Hematopoietic multipotent progenitor cell treated with erythropoietin and hydrocortisone succinate and interleukin-3 and kit ligand, for 8 days (in vitro differentiated cells): Measurements from ENCODE around the gene LYZ.
"Not testable (repeated sequence)": the region's sequence is repeated elsewhere in the genome, so short reads cannot be mapped to it uniquely, and the experiment has no call there.

Experiments used
- DNase-seq: peaks from one replicate; pipeline ENCODE4 v3.0.0-alpha.2; 2015

LYZ gene

DNA sequence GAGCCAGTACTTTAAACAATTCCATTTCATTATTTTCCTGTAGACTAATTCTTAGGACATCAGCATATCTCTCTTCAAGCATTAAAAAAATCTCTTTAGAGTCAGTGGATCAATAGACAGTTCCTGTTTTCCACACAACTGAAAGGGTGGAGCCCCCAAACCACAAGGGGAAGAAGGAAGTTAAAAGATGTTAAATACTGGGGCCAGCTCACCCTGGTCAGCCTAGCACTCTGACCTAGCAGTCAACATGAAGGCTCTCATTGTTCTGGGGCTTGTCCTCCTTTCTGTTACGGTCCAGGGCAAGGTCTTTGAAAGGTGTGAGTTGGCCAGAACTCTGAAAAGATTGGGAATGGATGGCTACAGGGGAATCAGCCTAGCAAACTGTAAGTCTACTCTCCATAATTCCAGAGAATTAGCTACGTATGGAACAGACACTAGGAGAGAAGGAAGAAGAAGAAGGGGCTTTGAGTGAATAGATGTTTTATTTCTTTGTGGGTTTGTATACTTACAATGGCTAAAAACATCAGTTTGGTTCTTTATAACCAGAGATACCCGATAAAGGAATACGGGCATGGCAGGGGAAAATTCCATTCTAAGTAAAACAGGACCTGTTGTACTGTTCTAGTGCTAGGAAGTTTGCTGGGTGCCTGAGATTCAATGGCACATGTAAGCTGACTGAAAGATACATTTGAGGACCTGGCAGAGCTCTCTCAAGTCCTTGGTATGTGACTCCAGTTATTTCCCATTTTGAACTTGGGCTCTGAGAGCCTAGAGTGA lies at the start of gene LYZ:
TSS of gene LYZ (plus strand) at position 220 of the 777 bp plus-strand sequence. CDS start at position 248, 28 bp downstream.
- peak; percentile 40 for DNase-seq

DNA sequence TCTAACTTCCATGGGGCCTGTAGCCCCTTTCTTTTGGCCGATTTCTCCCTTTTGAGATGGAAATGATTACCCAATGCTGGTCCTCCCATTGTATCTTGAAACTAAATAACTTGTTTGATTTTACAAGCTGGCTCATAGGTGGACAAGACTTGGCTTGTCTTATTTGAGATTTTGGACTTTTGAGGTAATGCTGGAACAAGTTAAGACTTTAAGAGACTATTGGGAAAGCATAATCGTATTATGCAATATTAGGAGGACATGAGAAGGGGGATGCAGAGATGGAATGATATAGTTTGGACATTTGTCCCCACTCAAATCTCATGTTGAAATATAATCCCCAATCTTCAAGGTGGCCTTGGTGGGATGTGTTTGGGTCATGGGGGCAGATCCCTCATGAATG lies 49.2 kb upstream of the LYZ start:
- no peak for DNase-seq

DNA sequence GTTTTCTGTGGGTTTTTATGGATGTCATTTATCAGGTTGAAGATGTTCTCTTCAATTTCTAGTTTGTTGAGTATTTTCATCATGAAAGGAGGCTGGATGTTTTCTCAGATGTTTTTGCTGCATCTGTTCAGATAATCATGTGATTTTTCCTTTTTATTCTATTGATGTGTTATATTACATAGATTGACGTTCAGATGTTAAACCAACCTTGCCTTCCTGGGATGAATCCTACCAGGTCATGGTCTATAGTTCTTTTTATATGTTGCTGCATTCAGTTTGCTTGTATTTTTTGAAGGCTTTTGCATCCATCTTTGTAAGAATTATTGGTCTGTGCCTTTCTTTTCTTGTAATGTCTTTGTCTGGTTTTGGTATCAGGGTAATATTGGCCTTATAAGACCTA lies 43.9 kb upstream of the LYZ start:
- no peak for DNase-seq

DNA sequence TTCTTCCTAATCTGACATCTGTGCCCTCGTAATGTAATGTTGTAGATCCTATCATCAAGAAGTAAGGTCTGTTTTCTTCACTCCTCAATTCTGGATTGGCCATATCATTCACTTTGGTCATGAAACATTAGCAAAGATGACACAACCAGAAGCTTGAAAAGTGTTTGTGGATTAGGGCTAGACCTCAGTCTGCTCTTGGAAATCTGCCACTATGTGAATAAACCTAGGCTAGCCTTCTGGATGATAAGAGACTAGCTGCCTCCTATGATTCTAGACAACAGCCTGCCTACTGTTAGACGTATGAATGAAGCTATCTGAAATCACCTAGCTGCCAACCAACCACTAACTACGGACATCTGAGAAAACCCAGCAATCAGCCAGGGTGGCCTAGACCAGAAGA lies 38.7 kb upstream of the LYZ start:
- peak; percentile 64 for DNase-seq

DNA sequence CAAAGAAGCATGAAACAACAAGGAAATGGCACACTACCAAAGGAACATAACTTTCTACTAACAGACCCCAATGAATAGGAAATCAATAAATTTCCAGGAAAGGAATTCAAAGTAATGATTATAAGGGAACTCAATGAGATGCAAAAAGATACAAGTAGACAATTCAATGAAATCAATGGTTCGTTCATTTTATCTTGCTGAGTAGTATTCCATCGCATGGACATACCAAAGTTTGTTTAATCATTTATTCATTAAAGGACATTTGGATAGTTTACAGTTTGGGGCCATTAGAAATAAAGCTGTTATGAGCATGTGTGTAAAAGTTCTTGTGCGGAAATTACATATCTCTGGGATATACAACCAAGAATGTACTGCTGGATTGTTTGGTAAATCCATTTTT lies 35.0 kb upstream of the LYZ start:
- DNase-seq = no peak

DNA sequence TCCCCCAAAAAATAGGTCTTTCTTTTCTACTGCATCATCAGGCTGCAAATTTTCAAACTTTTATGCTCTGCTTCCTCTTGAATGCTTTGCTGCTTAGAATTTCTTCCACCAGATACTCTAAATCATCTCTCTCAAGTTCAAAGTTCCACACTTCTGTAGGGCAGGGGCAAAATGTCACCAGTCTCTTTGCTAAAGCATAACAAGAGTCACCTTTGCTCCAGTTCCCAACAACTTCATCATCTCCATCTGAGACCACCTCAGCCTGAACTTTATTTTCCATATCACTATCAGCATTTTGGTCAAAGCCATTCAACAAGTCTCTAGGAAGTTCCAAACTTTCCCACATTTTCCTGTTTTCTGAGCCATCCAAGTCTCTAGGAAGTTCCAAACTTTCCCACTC lies 31.4 kb upstream of the LYZ start:
- not testable (repeated sequence) for DNase-seq

DNA sequence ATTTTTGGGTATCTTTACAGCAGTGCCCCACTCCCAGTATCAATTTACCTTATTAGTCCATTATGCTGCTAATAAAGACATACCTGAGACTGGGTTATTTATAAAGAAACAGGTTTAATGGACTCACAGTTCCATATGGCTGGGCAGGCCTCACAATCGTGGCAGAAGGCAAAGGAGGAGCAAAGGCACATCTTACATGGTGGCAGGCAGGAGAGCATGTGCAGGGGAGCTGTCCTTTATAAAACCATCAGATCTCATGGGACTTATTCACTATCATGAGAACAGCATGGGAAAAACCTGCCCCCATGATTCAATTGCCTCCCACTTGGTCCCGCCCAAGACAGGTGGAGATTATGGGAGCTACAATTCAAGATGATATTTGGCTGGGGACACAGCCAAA lies 30.9 kb upstream of the LYZ start:
- DNase-seq = not testable (repeated sequence)

DNA sequence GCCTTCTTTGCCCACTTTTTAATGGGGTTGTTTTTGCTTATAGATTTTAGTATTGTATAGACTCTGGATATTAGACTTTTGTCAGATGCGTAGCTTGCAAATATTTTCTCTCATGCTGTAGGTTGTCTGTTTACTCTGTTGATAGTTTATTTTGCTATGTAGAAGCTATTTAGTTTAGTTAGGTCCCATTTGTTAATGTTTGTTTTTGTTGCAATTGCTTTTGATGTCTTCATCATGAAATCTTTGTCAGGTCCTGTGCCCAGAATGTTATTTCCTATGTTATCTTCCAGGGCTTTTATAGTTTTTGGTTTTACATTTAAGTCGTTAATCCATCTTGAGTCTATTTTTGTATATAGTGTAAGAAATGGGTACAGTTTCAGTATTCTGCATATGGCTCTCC lies 30.0 kb upstream of the LYZ start:
- DNase-seq = no peak

DNA sequence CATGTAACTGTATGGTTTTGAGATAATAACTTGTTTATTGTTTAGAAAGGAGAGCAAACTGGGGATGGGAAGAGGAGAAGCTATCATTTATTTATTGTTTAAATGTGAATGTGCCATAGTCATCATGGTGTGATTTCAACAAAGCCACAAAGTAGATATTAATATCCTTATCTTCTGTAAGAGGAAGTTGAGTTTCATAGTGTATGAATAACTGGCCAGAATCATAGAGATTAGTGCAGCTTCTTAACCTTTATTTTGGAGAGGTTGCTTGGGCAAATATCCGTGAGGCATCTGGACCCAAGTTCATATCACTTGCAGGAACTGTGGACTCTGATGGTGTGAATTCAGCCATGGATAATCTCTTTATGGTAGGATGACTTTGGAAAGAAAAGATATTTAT lies 26.8 kb upstream of the LYZ start:
- DNase-seq = peak; percentile 21

DNA sequence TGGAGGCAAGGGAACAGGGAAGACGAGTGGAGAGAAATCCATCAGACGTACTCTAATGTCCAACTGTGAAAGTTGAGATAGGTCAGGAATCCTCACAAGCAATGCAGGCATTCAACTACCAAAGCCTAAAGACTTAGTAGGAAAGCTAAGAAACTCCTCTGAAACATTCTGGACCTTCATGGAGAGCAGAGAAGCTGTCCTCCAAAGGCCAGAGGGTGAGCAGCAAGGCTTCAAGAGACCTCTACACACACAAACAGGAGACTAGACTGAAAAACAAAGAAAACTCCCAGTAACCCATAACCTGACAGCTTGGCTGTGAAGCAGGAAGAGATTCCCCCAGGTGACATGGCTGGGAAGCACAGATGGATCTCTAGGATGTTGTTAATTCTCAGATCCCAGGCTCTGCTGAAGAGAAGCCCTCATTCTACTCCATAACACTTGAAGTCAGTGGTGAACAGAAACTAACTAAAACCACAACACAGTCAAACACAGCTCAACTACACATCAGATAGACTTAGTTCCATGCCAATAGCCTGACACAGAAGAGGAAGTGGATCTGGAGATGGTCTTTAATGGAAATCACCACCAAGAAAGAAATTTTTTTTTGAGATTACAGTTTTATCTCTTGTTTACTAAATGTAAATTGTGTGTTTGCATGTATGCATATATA lies 23.2 kb upstream of the LYZ start:
- peak; percentile 25 for DNase-seq

DNA sequence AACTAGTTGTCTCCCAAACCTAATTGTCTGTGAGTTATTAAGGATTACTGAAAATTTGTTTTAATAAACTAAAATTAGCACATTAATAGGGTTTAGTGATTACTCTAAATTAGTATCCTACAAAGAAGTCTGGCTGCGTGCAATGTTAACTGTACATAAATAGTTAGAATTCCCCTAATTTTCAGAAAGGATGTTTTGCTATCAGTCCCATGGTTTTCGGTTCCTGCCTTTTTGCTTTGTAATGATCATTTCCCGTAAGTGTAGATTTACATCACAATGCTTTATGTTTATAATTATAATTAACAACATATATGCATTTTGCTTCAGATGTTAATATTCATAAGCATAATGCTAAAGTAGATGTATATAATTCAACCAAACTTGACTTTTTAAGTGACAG lies 19.8 kb upstream of the LYZ start:
- no peak for DNase-seq

DNA sequence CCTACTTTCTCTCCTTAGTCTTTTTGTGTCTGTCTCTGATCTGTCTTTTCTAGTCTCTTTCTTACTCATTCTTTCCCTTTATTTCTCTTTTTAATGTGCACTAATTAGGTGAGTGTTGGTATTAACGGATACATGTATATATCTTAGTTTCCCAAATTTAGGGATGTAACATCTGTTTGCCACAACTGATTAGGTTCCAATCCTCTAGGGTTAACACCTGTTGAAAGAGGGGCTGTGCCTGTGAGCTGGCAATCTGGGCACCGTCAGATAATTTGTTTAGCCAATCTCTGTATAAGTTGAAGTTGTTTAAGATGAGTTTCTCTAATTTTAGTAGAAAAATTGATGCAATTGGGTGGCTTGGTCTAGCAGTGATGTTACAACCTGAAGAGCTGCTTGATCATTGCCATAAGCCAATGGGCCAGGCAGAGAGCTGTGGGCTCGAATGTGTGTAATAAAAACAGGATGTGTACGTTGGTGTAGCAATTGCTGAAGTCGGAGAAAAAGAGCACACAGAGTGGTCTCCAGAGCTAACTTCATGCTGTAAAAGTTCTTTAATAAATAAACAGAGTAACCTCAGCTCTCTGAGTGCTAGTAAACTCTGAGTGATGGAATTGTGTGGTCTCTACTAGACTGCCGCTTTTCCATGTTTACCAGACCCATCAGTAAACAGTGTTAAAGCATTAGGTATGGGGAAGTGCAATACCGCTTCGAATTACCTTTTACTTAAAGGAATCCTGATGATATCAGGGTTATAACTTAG lies 18.3 kb upstream of the LYZ start:
- DNase-seq = no peak

DNA sequence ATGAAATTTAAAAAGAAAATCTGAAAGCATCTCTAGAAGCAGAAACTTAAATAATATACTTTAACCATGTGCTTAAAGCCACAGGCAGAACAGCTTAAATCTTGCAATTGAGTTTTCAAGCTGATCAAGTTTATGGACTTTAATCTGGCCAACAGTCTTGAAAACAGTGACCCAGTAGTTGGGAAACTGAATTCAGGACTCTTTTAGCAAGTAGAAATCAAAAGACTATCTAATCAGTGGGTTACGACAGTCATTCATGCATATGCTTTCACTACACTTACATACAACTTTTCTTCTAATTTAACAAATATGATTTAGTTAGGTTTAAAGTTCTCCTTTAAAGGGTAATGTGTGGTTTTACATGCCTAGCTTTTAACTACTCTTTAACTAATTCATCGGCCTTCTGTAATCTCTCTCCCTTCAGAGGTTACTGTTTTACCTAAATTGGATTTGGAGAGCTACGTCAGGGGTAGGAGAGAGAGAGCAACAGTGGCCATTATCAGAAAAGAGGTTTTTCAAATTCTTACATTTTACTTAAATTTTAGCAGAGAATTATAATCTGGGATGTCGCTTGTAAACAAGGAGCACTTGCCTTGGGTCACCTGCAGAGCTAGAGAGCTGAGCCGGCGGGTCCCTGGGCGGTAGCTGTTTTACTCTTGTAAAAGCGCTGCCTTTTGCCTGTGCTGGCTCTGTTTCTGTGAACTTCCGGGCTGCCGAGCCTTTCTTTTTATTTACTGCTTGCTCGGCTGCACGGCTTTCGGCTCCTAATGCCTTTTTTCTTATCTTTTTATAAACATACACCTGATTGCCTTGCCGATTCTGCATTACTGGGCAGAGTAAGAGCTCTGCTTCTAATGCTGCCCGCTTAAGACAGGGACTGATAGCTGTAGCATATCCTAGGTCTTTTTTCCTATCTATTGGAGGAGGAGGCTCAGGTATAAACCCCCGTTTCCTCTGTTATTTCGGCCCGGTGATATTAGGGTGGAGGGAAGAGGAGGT lies 17.4 kb upstream of the LYZ start:
- DNase-seq = peak; percentile 71

DNA sequence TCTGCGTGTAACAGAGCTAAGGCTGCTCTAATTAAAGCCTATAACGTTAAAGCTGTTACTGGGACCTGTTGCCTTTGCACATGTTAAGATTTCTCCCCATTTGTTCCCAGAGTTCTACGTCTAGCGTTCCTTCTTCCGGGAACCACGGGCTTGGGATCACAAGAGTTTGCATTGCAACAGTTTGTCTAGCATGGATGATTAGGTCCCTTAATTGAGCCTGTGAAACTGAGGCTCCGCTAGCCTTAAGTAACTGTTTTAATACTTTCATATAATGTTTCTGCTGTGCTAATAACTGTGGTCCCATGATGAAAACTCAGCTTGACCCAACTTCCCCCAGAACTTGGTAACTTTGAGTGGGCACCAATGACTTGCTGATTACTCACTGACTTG lies 16.7 kb upstream of the LYZ start:
- no peak for DNase-seq

DNA sequence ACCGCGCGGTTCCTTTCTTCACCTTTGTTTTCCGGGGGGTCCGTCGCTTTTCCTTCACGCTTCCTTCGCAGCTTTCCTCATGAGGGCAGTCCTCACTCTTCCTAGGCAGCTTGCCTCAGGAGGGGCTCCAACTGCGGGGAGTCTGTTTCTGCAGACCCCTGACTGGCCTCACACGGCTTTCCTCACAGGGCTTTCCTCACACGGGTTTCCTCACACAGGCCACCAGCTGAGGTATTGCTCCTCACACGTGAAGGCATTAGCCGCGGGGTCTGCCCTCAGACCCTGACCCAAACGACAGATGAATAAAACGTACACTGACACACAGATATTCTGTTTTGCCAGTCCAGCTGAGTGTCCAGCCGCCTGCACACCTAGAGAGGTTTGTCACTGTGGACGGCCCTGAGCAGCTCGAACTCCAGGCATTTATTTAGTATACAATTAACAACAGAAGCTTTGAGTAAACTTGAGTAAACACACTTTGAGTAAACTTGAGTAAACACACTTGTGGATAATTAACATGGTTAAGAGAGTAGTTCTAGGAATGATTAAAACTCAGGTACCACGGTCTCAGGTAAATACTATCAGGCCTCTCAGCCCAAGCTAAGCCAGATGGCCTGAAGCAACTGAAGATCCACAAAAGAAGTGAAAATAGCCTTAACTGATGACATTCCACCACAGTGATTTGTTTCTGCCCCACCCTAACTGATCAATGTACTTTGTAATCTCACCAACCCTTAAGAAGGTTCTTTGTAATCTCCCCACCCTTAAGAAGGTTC lies 16.1 kb upstream of the LYZ start:
- DNase-seq = no peak

DNA sequence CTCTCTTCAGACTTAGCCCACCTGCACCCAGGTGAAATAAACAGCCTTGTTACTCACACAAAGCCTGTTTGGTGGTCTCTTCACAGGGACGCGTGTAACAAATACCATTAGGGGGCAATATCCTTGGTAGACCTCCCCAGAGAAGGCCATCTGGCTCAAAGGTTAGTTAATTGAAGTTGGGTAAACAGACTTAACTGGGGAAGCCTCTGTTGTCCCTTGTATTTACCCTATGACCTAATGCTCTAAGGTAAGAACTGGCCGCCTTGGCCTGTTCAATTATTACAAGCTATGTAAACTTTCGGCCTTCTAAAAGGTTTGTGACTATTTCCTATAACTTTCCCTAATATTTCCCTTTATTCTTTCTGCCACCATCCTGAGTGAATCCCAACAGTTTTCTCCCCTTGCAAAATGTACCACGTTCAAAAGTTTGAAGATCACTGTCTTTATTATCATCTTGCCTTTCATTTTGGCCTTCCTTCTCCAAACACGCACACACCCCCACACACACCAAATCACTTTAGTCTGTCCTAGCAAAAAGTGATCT lies 15.3 kb upstream of the LYZ start:
- DNase-seq = no peak

DNA sequence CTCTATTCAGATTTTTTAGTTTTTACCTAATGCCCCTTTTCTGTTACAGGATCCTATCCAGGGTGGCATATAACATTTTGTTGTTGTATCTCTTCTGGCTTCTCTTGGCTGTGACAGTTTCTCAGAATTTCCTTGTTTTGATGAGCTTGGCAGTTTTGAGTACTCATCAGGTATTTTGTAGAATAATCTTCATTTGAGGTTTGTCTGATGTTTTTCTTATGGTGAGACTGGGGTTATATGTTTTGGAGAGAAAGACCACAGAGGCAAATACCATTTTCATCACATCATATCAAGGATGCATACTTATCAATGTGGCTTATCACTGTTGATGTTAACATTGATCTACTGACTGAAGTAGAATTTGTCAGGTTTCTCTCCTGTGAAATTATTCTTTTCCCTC lies 14.0 kb upstream of the LYZ start:
- DNase-seq = no peak

DNA sequence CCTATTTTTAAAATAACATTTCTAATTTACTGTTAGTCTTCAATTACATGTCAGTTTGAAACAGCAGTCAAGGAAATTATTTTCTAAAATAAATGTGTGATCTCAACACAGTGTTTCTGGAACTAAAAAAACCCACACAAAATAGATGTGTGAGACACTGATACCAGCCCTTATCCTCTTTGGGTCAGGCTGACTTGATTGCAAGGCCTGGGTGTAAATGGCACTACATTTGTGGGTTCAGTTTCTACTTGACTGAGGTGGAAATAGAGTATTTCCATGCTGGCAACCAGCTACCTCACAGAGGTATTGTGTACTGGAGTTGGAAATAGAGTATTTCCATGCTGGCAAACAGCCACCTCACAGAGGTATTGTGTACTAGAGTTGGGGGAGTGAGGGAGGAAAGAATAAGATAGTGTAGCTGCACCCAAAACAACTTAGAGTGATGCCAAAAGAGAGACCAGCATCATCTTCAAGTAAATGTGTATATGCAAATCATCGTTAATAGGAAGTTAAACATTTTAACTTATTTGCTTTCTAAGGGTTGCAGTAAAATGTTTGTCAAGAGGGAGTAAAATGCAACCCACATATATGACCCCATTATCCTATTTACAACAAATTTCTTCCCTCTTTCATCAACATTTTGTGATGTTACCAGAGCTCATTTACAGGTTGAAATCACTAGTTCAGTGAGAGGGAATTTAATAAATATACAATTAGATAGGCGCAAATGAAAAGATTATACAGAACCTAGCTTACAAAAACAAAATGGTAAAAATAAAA lies 10.7 kb upstream of the LYZ start:
- peak; percentile 33 for DNase-seq

DNA sequence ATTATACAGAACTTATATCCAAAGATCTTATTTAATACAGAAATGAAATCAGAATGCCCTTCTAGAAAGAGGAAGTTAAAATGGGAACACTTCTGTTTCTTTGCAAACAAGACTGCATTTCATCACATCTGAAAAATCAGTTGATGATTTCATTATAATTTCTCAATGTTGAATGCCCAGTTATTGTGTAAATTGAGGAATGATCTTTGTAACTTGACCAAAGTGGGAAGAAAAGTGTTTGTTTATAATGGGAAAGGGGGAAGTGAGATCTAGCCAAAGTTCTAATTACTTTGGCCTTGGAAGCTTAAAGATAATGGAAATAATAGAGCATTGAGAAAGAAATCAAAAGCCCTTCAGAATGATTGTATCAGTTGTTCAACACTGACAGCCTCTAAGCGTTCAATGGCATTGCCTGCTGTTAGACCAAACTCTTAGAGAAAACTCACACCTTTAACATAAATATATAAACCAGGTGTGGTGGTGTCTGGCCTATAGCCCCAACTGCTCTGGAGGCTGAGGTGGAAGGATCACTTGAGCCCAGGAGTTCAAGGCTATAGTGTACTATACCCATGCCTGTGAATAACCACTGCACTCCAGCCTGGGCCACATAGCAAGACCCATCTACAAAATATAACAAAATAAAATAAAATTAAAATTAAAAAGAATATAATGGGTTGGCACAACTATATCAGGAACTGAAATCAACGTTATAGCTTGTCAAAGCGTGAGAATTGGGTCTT lies 9.9 kb upstream of the LYZ start:
- DNase-seq = no peak

DNA sequence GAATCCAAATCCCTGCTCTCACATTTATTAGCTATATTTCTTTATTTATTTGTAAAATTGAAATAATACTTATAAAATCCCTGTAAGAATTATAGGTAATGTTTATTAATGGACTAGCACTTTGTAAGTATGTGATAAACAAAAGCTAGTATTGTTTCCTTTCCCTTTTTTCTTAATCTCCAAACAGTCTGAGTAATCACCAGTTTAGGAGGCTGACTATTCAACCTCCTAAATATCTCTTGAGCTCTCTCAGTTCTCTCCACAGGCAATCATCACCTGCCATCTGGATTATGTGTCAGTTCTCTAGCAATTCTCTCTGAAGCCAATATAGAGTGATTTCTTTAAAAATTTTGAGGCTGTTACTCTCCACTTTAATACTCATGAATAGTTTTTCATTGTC lies 9.2 kb upstream of the LYZ start:
- DNase-seq = no peak
